GM21381 (cell line): ENCODE data around the gene KRTAP3-3.

ENCODE experiments used
- ATAC-seq: cut with Tn5 transposase; IDR thresholded peaks from one replicate; pipeline ENCODE4 v1.9.1; 2021; ENCODE audit warnings: mild to moderate bottlenecking, moderate library complexity; ENCODE audit not compliant: unreplicated experiment

The KRTAP3-3 gene

GRCh38 chr17:40961591-40961990 lies 32.4 kb downstream of the KRTAP3-3 start:
- no peak for ATAC-seq

GRCh38 chr17:40960144-40960543 lies 33.8 kb downstream of the KRTAP3-3 start:
- no peak for ATAC-seq

GRCh38 chr17:40958086-40958953 lies 35.6 kb downstream of the KRTAP3-3 start:
- no peak for ATAC-seq

GRCh38 chr17:40956401-40957254 lies 37.3 kb downstream of the KRTAP3-3 start:
- ATAC-seq, result no peak

DNA sequence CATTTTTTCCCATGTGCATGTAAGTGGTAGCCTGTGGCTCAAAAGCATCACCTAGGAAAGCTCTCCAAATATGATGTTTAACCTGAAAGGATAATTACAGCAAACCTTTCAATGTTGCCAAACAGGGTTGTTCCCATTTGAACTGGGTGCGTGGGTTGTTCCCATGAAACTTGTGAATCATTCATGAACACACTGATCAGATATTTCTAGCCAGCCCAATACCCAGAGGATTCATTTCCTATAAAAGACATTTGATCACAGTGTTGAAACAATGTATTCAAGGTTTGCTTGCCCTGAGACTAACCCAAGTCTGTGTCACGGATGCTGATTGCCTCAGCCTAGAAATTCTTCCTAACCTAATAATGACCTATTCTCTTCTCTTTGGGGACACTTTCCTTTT lies 40.1 kb downstream of the KRTAP3-3 start:
- ATAC-seq, result no peak

DNA sequence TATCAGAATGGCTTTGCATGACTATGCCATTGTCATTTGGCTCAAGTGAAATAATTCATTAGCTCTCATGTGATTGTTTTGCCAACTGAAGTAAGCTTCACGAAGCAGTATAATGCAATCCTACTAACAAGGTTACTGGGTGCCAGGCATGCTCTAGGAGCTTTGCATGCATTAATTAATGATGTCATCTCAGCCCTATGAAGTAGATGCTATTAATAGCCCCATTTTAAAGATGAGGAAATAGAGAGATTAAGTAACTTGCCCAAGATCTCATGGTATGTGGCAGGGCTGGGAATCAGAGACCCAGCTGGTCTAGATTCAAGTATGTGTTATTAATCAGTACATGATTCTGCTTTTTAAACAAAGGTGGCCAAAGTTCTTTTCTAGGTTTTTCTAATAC lies 41.3 kb downstream of the KRTAP3-3 start:
- ATAC-seq, result no peak

DNA sequence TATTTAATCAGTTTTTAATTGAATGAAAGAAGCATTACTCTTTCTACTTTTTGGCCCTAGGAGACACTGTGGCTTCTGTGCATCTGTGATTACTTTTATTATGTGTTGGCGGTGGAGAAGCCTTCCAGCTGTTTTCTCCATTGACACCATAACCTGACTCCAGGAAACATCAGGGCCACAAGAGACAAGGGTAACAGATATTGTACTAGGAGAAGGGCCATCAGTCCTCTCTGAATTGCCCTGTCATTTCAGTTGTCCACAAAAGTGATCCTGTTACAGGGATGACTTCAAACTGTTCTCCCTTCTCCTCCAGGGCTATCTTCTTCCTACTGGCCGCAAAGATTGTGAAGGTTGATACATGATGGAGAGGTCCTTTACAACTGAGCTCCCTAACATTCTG lies 41.8 kb downstream of the KRTAP3-3 start:
- ATAC-seq, result no peak

DNA sequence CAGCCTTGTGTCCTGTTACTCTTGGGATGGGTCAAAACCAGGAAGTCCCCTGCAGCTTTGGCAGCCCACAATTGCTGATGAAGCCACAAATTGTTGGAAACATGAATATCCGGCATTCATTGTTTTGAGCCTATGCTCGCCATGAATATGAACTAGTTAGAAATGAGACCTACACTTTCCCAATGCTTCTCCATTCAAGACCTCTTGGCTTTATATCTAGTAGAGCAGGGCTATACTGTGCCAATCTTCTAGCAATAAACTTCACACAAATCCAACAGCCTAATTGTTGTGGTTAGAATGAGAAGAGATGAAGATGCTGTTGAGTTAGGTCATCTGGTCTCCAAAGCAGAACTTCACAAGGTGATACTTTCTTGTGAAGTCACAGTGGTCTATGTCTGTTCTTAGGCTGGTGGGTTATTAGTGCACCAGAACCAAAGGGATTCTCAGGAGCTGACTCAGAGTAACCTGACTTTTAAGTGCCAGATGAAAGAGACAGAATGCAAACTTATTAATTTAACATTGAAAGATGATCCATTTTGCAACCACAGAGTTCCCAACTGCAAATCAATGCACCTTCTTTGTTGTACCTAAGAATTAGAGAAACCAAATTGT lies 42.8 kb downstream of the KRTAP3-3 start:
- no peak for ATAC-seq

- ATAC-seq, result no peak
Observed at GRCh38 chr17:40950176-40950575, 43.8 kb downstream of the KRTAP3-3 start.

- ATAC-seq, result no peak
Observed at GRCh38 chr17:40949418-40949817, 44.5 kb downstream of the KRTAP3-3 start.

GRCh38 chr17:40947929-40948328 lies 46.0 kb downstream of the KRTAP3-3 start:
- no peak for ATAC-seq

GRCh38 chr17:40945414-40945813 lies 48.5 kb downstream of the KRTAP3-3 start:
- no peak for ATAC-seq

GRCh38 chr17:40944531-40944930 lies 49.4 kb downstream of the KRTAP3-3 start:
- no peak for ATAC-seq
